Activated CD8-positive, alpha-beta memory T cell treated with anti-CD3 and anti-CD28 coated beads, Interleukin-2, amount 50 U/mL, for 1 hour (primary cell): ENCODE results near the gene NELFCD.

Experiments
- DNase-seq: peaks from one replicate; pipeline ENCODE4 v3.0.0-alpha.2; 2020; ENCODE audit errors: extremely low read depth

NELFCD gene

GRCh38 chr20:58993332-58994248, 12.5 kb downstream of the NELFCD start:
- no peak for DNase-seq

- no peak for DNase-seq
These were observed 13.5 kb downstream of the NELFCD start for GRCh38 chr20:58994390-58995159.

- no peak for DNase-seq
These were observed 14.6 kb downstream of the NELFCD start for GRCh38 chr20:58995461-58996225.

- no peak for DNase-seq
These were observed 15.2 kb downstream of the NELFCD start for GRCh38 chr20:58996226-58996611.

- DNase-seq: no peak
These were observed 16.2 kb downstream of the NELFCD start for GRCh38 chr20:58997141-58997770.

- DNase-seq: no peak
These were observed 17.6 kb downstream of the NELFCD start for GRCh38 chr20:58998656-58999055.

- DNase-seq: no peak
These were observed 19.3 kb downstream of the NELFCD start for GRCh38 chr20:59000326-59000725.

- no peak for DNase-seq
These were observed 20.0 kb downstream of the NELFCD start for GRCh38 chr20:59001068-59001448.

GRCh38 chr20:59001449-59002171, 20.6 kb downstream of the NELFCD start:
- no peak for DNase-seq

- no peak for DNase-seq
These were observed 21.3 kb downstream of the NELFCD start for GRCh38 chr20:59002388-59002787.

- DNase-seq: no peak
These were observed 21.9 kb downstream of the NELFCD start for GRCh38 chr20:59002874-59003399.

- no peak for DNase-seq
These were observed 22.9 kb downstream of the NELFCD start for GRCh38 chr20:59003836-59004492.

- DNase-seq: no peak
These were observed 23.4 kb downstream of the NELFCD start for GRCh38 chr20:59004493-59004762.

- DNase-seq: no peak
These were observed 23.9 kb downstream of the NELFCD start for GRCh38 chr20:59004763-59005522.

GRCh38 chr20:59005523-59006166, 24.6 kb downstream of the NELFCD start:
- DNase-seq: no peak

- no peak for DNase-seq
These were observed 25.3 kb downstream of the NELFCD start for GRCh38 chr20:59006167-59006863.

GRCh38 chr20:59006864-59007664, 26.0 kb downstream of the NELFCD start, which contains the start of gene CTSZ:
TSS of gene CTSZ (minus strand) at chr20:59007254. CDS start at chr20:59007128, 126 bp downstream.
- no peak for DNase-seq
